SU-DHL-6 (cell line): Measurements from ENCODE around the gene UBE2O.

Experiments
- EZH2phosphoT487 ChIP-seq: fragments of 200-600 bp; sonication (generic), shearing (Covaris generic); conservative IDR thresholded peaks from 2 replicates; pipeline ENCODE4 v1.6.1; 2018; ENCODE audit warnings: mild to moderate bottlenecking, antibody characterized with exemption, low read length, moderate library complexity, mixed read lengths
- TF ChIP-seq, protein P1 (sequence below): fragments of 200-600 bp; sonication (generic); IDR thresholded peaks from one replicate; pipeline ENCODE4 v1.5.1; 2017; ENCODE audit warnings: antibody characterized with exemption, mild to moderate bottlenecking, low read length, moderate library complexity; ENCODE audit not compliant: insufficient read depth, poor library complexity, severe bottlenecking

DNA sequence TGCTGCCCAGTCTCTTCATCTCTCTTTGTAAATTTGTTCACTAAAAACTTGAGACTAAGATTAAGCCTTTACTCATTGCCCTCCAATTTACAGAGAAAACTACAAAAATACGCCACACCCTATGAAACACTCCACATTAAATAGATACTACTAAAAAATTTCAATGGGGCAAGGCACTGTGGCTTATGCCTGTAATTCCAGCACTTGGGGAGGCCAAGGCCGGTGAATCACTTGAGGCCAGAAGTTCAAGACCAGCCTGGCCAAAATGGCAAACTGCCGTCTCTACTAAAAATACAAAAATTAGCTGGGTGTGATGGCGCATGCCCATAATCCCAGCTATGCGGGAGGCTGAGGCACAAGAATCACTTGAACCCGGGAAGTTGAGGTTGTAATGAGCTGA is 3.8 kb downstream of the UBE2O start:
- TF ChIP-seq, protein P1, sequence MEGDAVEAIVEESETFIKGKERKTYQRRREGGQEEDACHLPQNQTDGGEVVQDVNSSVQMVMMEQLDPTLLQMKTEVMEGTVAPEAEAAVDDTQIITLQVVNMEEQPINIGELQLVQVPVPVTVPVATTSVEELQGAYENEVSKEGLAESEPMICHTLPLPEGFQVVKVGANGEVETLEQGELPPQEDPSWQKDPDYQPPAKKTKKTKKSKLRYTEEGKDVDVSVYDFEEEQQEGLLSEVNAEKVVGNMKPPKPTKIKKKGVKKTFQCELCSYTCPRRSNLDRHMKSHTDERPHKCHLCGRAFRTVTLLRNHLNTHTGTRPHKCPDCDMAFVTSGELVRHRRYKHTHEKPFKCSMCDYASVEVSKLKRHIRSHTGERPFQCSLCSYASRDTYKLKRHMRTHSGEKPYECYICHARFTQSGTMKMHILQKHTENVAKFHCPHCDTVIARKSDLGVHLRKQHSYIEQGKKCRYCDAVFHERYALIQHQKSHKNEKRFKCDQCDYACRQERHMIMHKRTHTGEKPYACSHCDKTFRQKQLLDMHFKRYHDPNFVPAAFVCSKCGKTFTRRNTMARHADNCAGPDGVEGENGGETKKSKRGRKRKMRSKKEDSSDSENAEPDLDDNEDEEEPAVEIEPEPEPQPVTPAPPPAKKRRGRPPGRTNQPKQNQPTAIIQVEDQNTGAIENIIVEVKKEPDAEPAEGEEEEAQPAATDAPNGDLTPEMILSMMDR: no peak
- TF ChIP-seq EZH2phosphoT487: no peak
